HG02870 (cell line): ENCODE results near the gene EPB41L5.
A peak's percentile ranks its signal among the peaks of the same experiment; 100 is the strongest.
"Not testable (repeated sequence)": the region's sequence is repeated elsewhere in the genome, so short reads cannot be mapped to it uniquely, and the experiment has no call there.

Experiments
- ATAC-seq: cut with Tn5 transposase; IDR thresholded peaks from one replicate; pipeline ENCODE4 v1.9.1; 2021; ENCODE audit warnings: mild to moderate bottlenecking, moderate library complexity; ENCODE audit not compliant: unreplicated experiment

Gene EPB41L5

GRCh38 chr2:120012771-120013596 lies at the start of gene EPB41L5:
EPB41L5 (plus strand) TSS chr2:120013077; CDS start chr2:120019085, 6,008 bp downstream.
- ATAC-seq, result peak; percentile 89

- no peak for ATAC-seq
Observed at GRCh38 chr2:119981896-119982295, 31.0 kb upstream of the EPB41L5 start.

GRCh38 chr2:119982506-119982905 lies 30.4 kb upstream of the EPB41L5 start:
- ATAC-seq, result no peak

GRCh38 chr2:119983108-119983507 lies 29.8 kb upstream of the EPB41L5 start:
- ATAC-seq, result no peak

- no peak for ATAC-seq
Observed at GRCh38 chr2:119996148-119996547, 16.7 kb upstream of the EPB41L5 start.

- not testable (repeated sequence) for ATAC-seq
Observed at GRCh38 chr2:119996896-119997891, 15.7 kb upstream of the EPB41L5 start.

GRCh38 chr2:120001471-120001870 lies 11.4 kb upstream of the EPB41L5 start:
- no peak for ATAC-seq

GRCh38 chr2:120004254-120004653 lies 8.6 kb upstream of the EPB41L5 start:
- no peak for ATAC-seq

GRCh38 chr2:120005834-120006521 lies 6.9 kb upstream of the EPB41L5 start:
- peak; percentile 88 for ATAC-seq

- ATAC-seq, result no peak
Observed at GRCh38 chr2:120007851-120008250, 5.0 kb upstream of the EPB41L5 start.

GRCh38 chr2:120012363-120012762 lies 514 bp upstream of the EPB41L5 start:
- no peak for ATAC-seq

GRCh38 chr2:120013597-120014223 lies 833 bp downstream of the EPB41L5 start:
- peak; percentile 7 for ATAC-seq

GRCh38 chr2:120014226-120014980 lies 1.5 kb downstream of the EPB41L5 start:
- no peak for ATAC-seq

GRCh38 chr2:120016800-120017199 lies 3.9 kb downstream of the EPB41L5 start:
- ATAC-seq, result no peak

GRCh38 chr2:120017201-120017600 lies 4.3 kb downstream of the EPB41L5 start:
- ATAC-seq, result no peak

- ATAC-seq, result no peak
Observed at GRCh38 chr2:120018549-120018948, 5.7 kb downstream of the EPB41L5 start.

GRCh38 chr2:120020554-120020953 lies 7.7 kb downstream of the EPB41L5 start:
- ATAC-seq, result no peak

- not testable (repeated sequence) for ATAC-seq
Observed at GRCh38 chr2:120022505-120022904, 9.6 kb downstream of the EPB41L5 start.

- no peak for ATAC-seq
Observed at GRCh38 chr2:120026890-120027289, 14.0 kb downstream of the EPB41L5 start.

GRCh38 chr2:120028795-120029194 lies 15.9 kb downstream of the EPB41L5 start:
- ATAC-seq, result no peak
